H9 (cell line): Measurements from ENCODE around the gene HEYL. TPM values are rescaled to one million over a fixed set of nuclear protein-coding genes. Genes with fewer than 3 reads are reported as not detected.
A peak's percentile ranks its signal among the peaks of the same experiment; 100 is the strongest.

Experiments used
- DNase-seq: peaks from one replicate; pipeline ENCODE4 v3.0.0-alpha.2; 2017
- H2AFZ ChIP-seq: one replicate; pipeline ENCODE4 v1.6.1; 2013; ENCODE audit warnings: mild to moderate bottlenecking, low read length, control low read depth, moderate library complexity
- H2AK5ac ChIP-seq: 2 replicates; pipeline ENCODE4 v1.6.1; 2013; ENCODE audit warnings: low read length, control low read depth, mixed read lengths; ENCODE audit not compliant: insufficient read length
- H2BK120ac ChIP-seq: one replicate; pipeline ENCODE4 v1.6.1; 2013; ENCODE audit warnings: low read depth, mild to moderate bottlenecking, low read length, control low read depth, inconsistent platforms; ENCODE audit not compliant: poor library complexity, severe bottlenecking
- H2BK12ac ChIP-seq: 2 replicates; pipeline ENCODE4 v1.6.1; 2013; ENCODE audit warnings: low read length, control low read depth, mixed read lengths, low read depth; ENCODE audit not compliant: insufficient read length
- H2BK15ac ChIP-seq: 2 replicates; pipeline ENCODE4 v1.6.1; 2013; ENCODE audit warnings: low read depth, low read length, control low read depth
- H2BK20ac ChIP-seq: one replicate; pipeline ENCODE4 v1.6.1; 2013; ENCODE audit warnings: low read depth, mild to moderate bottlenecking, low read length, control low read depth, inconsistent platforms; ENCODE audit not compliant: poor library complexity, severe bottlenecking
- H2BK5ac ChIP-seq: 2 replicates; pipeline ENCODE4 v1.6.1; 2013; ENCODE audit warnings: low read length, control low read depth, mixed read lengths; ENCODE audit not compliant: insufficient read length
- H3K14ac ChIP-seq: 2 replicates; pipeline ENCODE4 v1.6.1; 2013; ENCODE audit warnings: low read length, control low read depth; ENCODE audit not compliant: insufficient read depth
- H3K18ac ChIP-seq: 2 replicates; pipeline ENCODE4 v1.6.1; 2013; ENCODE audit warnings: low read depth, mild to moderate bottlenecking, mixed read lengths, low read length, control low read depth; ENCODE audit not compliant: insufficient read length
- H3K23ac ChIP-seq: 2 replicates; pipeline ENCODE4 v1.6.1; 2013; ENCODE audit warnings: low read length, control low read depth, mixed read lengths, low read depth; ENCODE audit not compliant: insufficient read length
- H3K23me2 ChIP-seq: 2 replicates; pipeline ENCODE4 v1.6.1; 2013; ENCODE audit warnings: low read depth, mild to moderate bottlenecking, mixed read lengths, low read length, control low read depth; ENCODE audit not compliant: insufficient read length, poor library complexity, severe bottlenecking
- H3K27ac ChIP-seq: 2 replicates; pipeline ENCODE4 v1.5.1; 2013; ENCODE audit warnings: low read length, control low read depth, mixed read lengths, low read depth; ENCODE audit not compliant: insufficient read length
- H3K27me3 ChIP-seq: 2 replicates; pipeline ENCODE4 v1.6.1; 2013; ENCODE audit warnings: low read length, control low read depth, inconsistent platforms; ENCODE audit not compliant: insufficient read depth
- H3K4ac ChIP-seq: 2 replicates; pipeline ENCODE4 v1.6.1; 2013; ENCODE audit warnings: low read depth, mild to moderate bottlenecking, control low read depth, inconsistent platforms, low read length, moderate library complexity
- H3K4me1 ChIP-seq: 2 replicates; pipeline ENCODE4 v1.6.1; 2013; ENCODE audit warnings: low read length, control low read depth, inconsistent platforms; ENCODE audit not compliant: insufficient read depth
- H3K4me2 ChIP-seq: 2 replicates; pipeline ENCODE4 v1.6.1; 2013; ENCODE audit warnings: low read length, control low read depth, mixed read lengths; ENCODE audit not compliant: insufficient read length, insufficient read depth
- H3K56ac ChIP-seq: 2 replicates; pipeline ENCODE4 v1.6.1; 2013; ENCODE audit warnings: low read depth, mild to moderate bottlenecking, mixed read lengths, low read length, control low read depth; ENCODE audit not compliant: insufficient read length
- H3K79me1 ChIP-seq: 2 replicates; pipeline ENCODE4 v1.6.1; 2013; ENCODE audit warnings: low read depth, mild to moderate bottlenecking, moderate library complexity, low read length, control low read depth, inconsistent platforms; ENCODE audit not compliant: insufficient read depth, poor library complexity, severe bottlenecking
- H3K79me2 ChIP-seq: 2 replicates; pipeline ENCODE4 v1.6.1; 2013; ENCODE audit warnings: low read length, control low read depth, inconsistent platforms; ENCODE audit not compliant: insufficient read depth
- H3K9ac ChIP-seq: 2 replicates; pipeline ENCODE4 v1.6.1; 2013; ENCODE audit warnings: low read length, control low read depth, mixed read lengths; ENCODE audit not compliant: insufficient read length; ENCODE audit errors: extremely low read depth
- H3K9me3 ChIP-seq: one replicate; pipeline ENCODE4 v1.6.1; 2013; ENCODE audit warnings: low read depth, low read length, inconsistent platforms; ENCODE audit not compliant: control insufficient read depth
- H3T11ph ChIP-seq: one replicate; pipeline ENCODE4 v1.6.1; 2013; ENCODE audit warnings: mild to moderate bottlenecking, low read length, control low read depth, inconsistent platforms
- H4K20me1 ChIP-seq: one replicate; pipeline ENCODE4 v1.6.1; 2013; ENCODE audit not compliant: control insufficient read depth, insufficient read length, insufficient read depth
- H4K5ac ChIP-seq: 2 replicates; pipeline ENCODE4 v1.6.1; 2013; ENCODE audit warnings: low read depth, mild to moderate bottlenecking, mixed read lengths, low read length, control low read depth; ENCODE audit not compliant: insufficient read length
- H4K8ac ChIP-seq: replicated peaks from 2 replicates; pipeline ENCODE4 v1.6.1; 2013; ENCODE audit warnings: low read length, control low read depth, mixed read lengths, low read depth; ENCODE audit not compliant: insufficient read length
- H4K91ac ChIP-seq: 2 replicates; pipeline ENCODE4 v1.6.1; 2013; ENCODE audit warnings: low read depth, mild to moderate bottlenecking, moderate library complexity, mixed read lengths, low read length, control low read depth; ENCODE audit not compliant: insufficient read length
- H3K27ac Mint-ChIP-seq, 3 experiments: 2 replicates in 2 of 3; 3 replicates in 1 of 3; pipeline ENCODE4 v1.8.0; 2020 to 2021; ENCODE audit warnings: mixed read lengths in 3 of 3, mild to moderate bottlenecking in 1 of 3, moderate library complexity in 1 of 3
- H3K27me3 Mint-ChIP-seq: 2 replicates; pipeline ENCODE4 v1.8.0; 2021; ENCODE audit warnings: low read depth, mild to moderate bottlenecking, moderate library complexity, mixed read lengths
- H3K36me3 Mint-ChIP-seq, 3 experiments: 2 replicates in 2 of 3; 3 replicates in 1 of 3; pipeline ENCODE4 v1.8.0; 2020 to 2021; ENCODE audit warnings: low read depth in 3 of 3, mixed read lengths in 3 of 3; ENCODE audit not compliant: insufficient read depth in 1 of 3
- H3K4me1 Mint-ChIP-seq, 2 experiments: 2 replicates each; pipeline ENCODE4 v1.8.0; 2020; ENCODE audit warnings: mixed read lengths in 2 of 2
- H3K4me3 Mint-ChIP-seq, 2 experiments: 2 replicates in 1 of 2; 3 replicates in 1 of 2; pipeline ENCODE4 v1.8.0; 2020 to 2021; ENCODE audit warnings: mild to moderate bottlenecking in 2 of 2, mixed read lengths in 2 of 2, moderate library complexity in 1 of 2
- H3K9me3 Mint-ChIP-seq, 2 experiments: 2 replicates in 1 of 2; 3 replicates in 1 of 2; pipeline ENCODE4 v1.8.0; 2020; ENCODE audit warnings: mild to moderate bottlenecking in 2 of 2, mixed read lengths in 2 of 2, moderate library complexity in 1 of 2
- CTCF ChIP-seq: fragments of 200-600 bp; sonication (generic); conservative IDR thresholded peaks from 3 replicates; pipeline ENCODE4 v1.8.0; 2021; ENCODE audit warnings: antibody characterized with exemption, mild to moderate bottlenecking
- WGBS: extraction: QIAGEN DNeasy Blood & Tissue Kit; methylation state at CpG from one replicate; pipeline ENCODE4 v1.1.7; 2013; ENCODE audit warnings: missing lambda C conversion rate, low lambda C conversion rate, mixed read lengths; ENCODE audit not compliant: insufficient read length; ENCODE audit errors: extremely low coverage; 5-methylcytosine and 5-hydroxymethylcytosine counted together
- total RNA-seq: library from RNA; stranded (reverse); gene quantifications from 2 replicates; pipeline ENCODE4 v1.2.1, GENCODE V29; 2021

Gene HEYL
- total RNA-seq, 1 experiment from 2014 or later: 1.9 TPM

- Histone ChIP-seq H4K5ac (no peak overlapping the region), H3K23me2 (peaks cover 14% of the 10 kb centered on the region), H3K79me2 (peaks cover 32% of the 10 kb centered on the region; the same call in 1 of the 2 replicates), H4K8ac (no peak overlapping the region), H2BK15ac (no peak overlapping the region), H3K9me3 (no peaks in the 10 kb centered on the region), H3K18ac (no peak overlapping the region), H3K23ac (no peak overlapping the region), H3K4me2 (peak overlapping the region; percentile 77), H3K4ac (no peak overlapping the region), H4K91ac (no peak overlapping the region), H3K14ac (no peak overlapping the region), H3K27me3 (no peaks in the 10 kb centered on the region), H2AK5ac (no peak overlapping the region), H2AFZ (no peak overlapping the region), H3K4me1 (peaks cover 3% of the 10 kb centered on the region), H2BK12ac (no peak overlapping the region), H2BK20ac (no peak overlapping the region), H3K9ac (peak overlapping the region; percentile 85), H4K20me1 (no peaks in the 10 kb centered on the region), H3K56ac (no peak overlapping the region), H2BK5ac (no peak overlapping the region), H3K79me1 (no peaks in the 10 kb centered on the region), H3K27ac (no peak overlapping the region), H2BK120ac (no peak overlapping the region), H3T11ph (no peak overlapping the region)
- TF ChIP-seq CTCF: no peak
- Mint-ChIP-seq H3K27me3 (no peaks in the 10 kb centered on the region; the same call in none of the 2 replicates), H3K36me3 (peaks cover 44 to 60% (median 54%) of the 10 kb centered on the region in 3 experiments), H3K4me3 (peak overlapping the region; percentile 85 to 92), H3K9me3 (no peaks in the 10 kb centered on the region), H3K4me1 (peaks cover 26 to 27% of the 10 kb centered on the region in 2 experiments), H3K27ac (peak overlapping the region in 1 of 3 experiments; percentile 87; a peak in 2 of 7 replicates)
- WGBS: no CpG with 5 or more reads among the region's 5 CpGs
- no peak for DNase-seq
Observed at GRCh38 chr1:39574646-39575045, 64.8 kb downstream of the HEYL start.

Other genes with a start within 250 kb of the HEYL start
- gene BMP8A, start 148.0 kb downstream of the HEYL start, total RNA-seq: 0.52 and 0.94 TPM in 2 replicates
- gene PABPC4, start 62.9 kb downstream of the HEYL start, total RNA-seq: 368 and 377 TPM in 2 replicates
- not detected in 2 replicates for gene NT5C1A, start 32.5 kb upstream of the HEYL start, total RNA-seq
- 0.15 TPM in 2 replicates for gene HPCAL4, start 51.8 kb upstream of the HEYL start, total RNA-seq
- gene PPIE, start 99.2 kb upstream of the HEYL start, total RNA-seq: 36.3 and 38.8 TPM in 2 replicates
- 3.7 and 4.3 TPM in 2 replicates for gene OXCT2, start 131.7 kb upstream of the HEYL start, total RNA-seq
- 0.33 and 0.42 TPM in 2 replicates for gene BMP8B, start 149.2 kb upstream of the HEYL start, total RNA-seq
- gene TRIT1, start 243.9 kb upstream of the HEYL start, total RNA-seq: 25.4 and 28.2 TPM in 2 replicates